Spleen (tissue), 11 donors: ENCODE data around the gene TBC1D30. TPM values are rescaled to one million over a fixed set of nuclear protein-coding genes. Genes with fewer than 3 reads are reported as not detected.

Experiments used
- DNase-seq: peaks from one replicate; pipeline ENCODE4 v3.0.0-alpha.2; 2020
- H3K27ac ChIP-seq, 8 donors: fragments of 200-600 bp; sonication (generic) in 7 of 8; 1 replicate in 4 of 8; 2 replicates in 4 of 8; pipeline versions ENCODE4 v1.5.0 to v1.8.0; 2016 to 2021; ENCODE audit warnings: inconsistent platforms in 4 of 8, mild to moderate bottlenecking in 4 of 8, moderate library complexity in 1 of 8
- H3K27me3 ChIP-seq, 7 donors: fragments of 200-600 bp; sonication (generic) in 6 of 7; replicated peaks in 1 of 7; 1 replicate in 4 of 7; 2 replicates in 3 of 7; pipeline versions ENCODE4 v1.5.0 to v1.8.0; 2016 to 2021; ENCODE audit warnings: inconsistent platforms in 3 of 7, mild to moderate bottlenecking in 1 of 7
- H3K36me3 ChIP-seq, 6 donors: fragments of 200-600 bp; sonication (generic) in 5 of 6; 1 replicate in 4 of 6; 2 replicates in 2 of 6; pipeline versions ENCODE4 v1.5.0 to v1.8.0; 2016 to 2021; ENCODE audit warnings: inconsistent platforms in 2 of 6
- H3K4me1 ChIP-seq, 6 donors: fragments of 200-600 bp; sonication (generic) in 5 of 6; 1 replicate in 3 of 6; 2 replicates in 3 of 6; pipeline versions ENCODE4 v1.5.0 to v1.8.0; 2016 to 2021; ENCODE audit warnings: inconsistent platforms in 3 of 6
- H3K4me3 ChIP-seq, 8 donors: fragments of 200-600 bp; sonication (generic) in 7 of 8; 1 replicate in 4 of 8; 2 replicates in 4 of 8; pipeline versions ENCODE4 v1.5.0 to v1.8.0; 2016 to 2021; ENCODE audit warnings: inconsistent platforms in 4 of 8, mild to moderate bottlenecking in 4 of 8, moderate library complexity in 2 of 8
- H3K9me3 ChIP-seq, 8 donors: fragments of 200-600 bp; sonication (generic) in 7 of 8; 1 replicate in 4 of 8; 2 replicates in 4 of 8; pipeline versions ENCODE4 v1.5.0 to v1.8.0; 2016 to 2021; ENCODE audit warnings: inconsistent platforms in 4 of 8
- CTCF ChIP-seq, 11 experiments: fragments of 200-600 bp in 7 of 11; fragments of 450-650 bp in 4 of 11; sonication (generic) in 4 of 11; IDR thresholded peaks in 8 of 11; conservative IDR thresholded peaks in 3 of 11; 1 replicate in 7 of 11; 2 replicates in 4 of 11; pipeline versions ENCODE4 v1.4.0 to v1.8.0; 2016 to 2021; ENCODE audit warnings: antibody characterized with exemption in 11 of 11, inconsistent platforms in 4 of 11, mild to moderate bottlenecking in 1 of 11
- POLR2A ChIP-seq, 3 donors: fragments of 450-650 bp; IDR thresholded peaks; one replicate each; pipeline ENCODE4 v1.5.1; 2017; ENCODE audit warnings: antibody characterized with exemption in 3 of 3, mild to moderate bottlenecking in 1 of 3
- POLR2AphosphoS5 ChIP-seq, 3 donors: sonication (generic); formaldehyde crosslinking; IDR thresholded peaks; one replicate each; pipeline ENCODE4 v1.5.1; 2017; ENCODE audit warnings: antibody characterized with exemption in 3 of 3
- WGBS, 5 donors: extraction: QIAGEN DNeasy Blood & Tissue Kit in 3 of 5; methylation state at CpG; one replicate each; pipeline versions ENCODE4 v1.1.5 to v1.1.7; 2013 to 2018; 5-methylcytosine and 5-hydroxymethylcytosine counted together
- intact Hi-C: fragments of 100-400 bp; cut with DNase I; formaldehyde crosslinking; loops from one replicate; pipeline ENCODE4 v1.15.0; 2023; ENCODE audit warnings: low total_unique reads
- polyA plus RNA-seq, 3 donors: library from polyadenylated mRNA; stranded (reverse); fragments of 200-250 nt; gene quantifications; one replicate each; pipeline ENCODE4 v1.2.1, GENCODE V29; 2013
- total RNA-seq, 7 donors: library from RNA; depleted of rRNA in 3 of 7; stranded (reverse); fragments of >200 nt in 3 of 7; fragmentation: NEBNext Ultra II Directional in 4 of 7; extraction: Animal tissue kit (Norgen Biotek cat#: 25700) in 4 of 7; gene quantifications; one replicate each; pipeline versions ENCODE4 v1.1.0 to v1.2.1, GENCODE V29; 2016 to 2021
- donor health status: healthy with polysubstance abuse.
- donor health status: DM: no; HTN: no; CAD: no; lungs with moderate emphysema.
- donor health status: DM: no; HTN: no; CAD: no.
- donor health status: Bipolar disorder and iron deficiency.
- donor health status: healthy.
- donor health status: DM: no; HTN: no; CAD: no.
- donor health status: DM: yes; HTN: yes; CAD: no.

TBC1D30 gene
- total and polyA plus RNA-seq, 10 donors: 1.3 to 15.7 (median 8.4) TPM

GRCh38 chr12:64819816-64820402, 4.5 kb upstream of the TBC1D30 start:
- no peak for DNase-seq
- 69 to 79% (median 75%) methylated on average over 5 of the region's 5 CpGs for WGBS, 5 donors
- Histone ChIP-seq H3K4me1 (peaks cover 8 to 12% (median 10%) of the 10 kb centered on the region in 6 donors), H3K4me3 (no peak overlapping the region), H3K36me3 (no peaks in the 10 kb centered on the region), H3K9me3 (peaks cover 0 to 15% (median 3%) of the 10 kb centered on the region in 8 donors), H3K27me3 (peaks cover 0 to 30% (median 8%) of the 10 kb centered on the region in 7 donors), H3K27ac (no peak overlapping the region)
- TF ChIP-seq CTCF (IDR thresholded peaks at IDR 0.05 in 8 of 11, conservative IDR thresholded peaks at IDR 0.05 in 3 of 11): no peak
- no peak for TF ChIP-seq POLR2A (IDR thresholded peaks at IDR 0.05)
- intact Hi-C loops: no loop called here

- peaks cover 15 to 18% (median 17%) of the 10 kb centered on the region in 6 donors for H3K4me1 ChIP-seq
- peaks cover 0 to 15% (median 3%) of the 10 kb centered on the region in 8 donors for H3K9me3 ChIP-seq
- 85 to 90% (median 87%) methylated on average over 3 of the region's 3 CpGs for WGBS, 5 donors
- TF ChIP-seq POLR2AphosphoS5 (IDR thresholded peaks at IDR 0.05) (no peak), POLR2A (IDR thresholded peaks at IDR 0.05) (no peak), CTCF (IDR thresholded peaks at IDR 0.05 in 8 of 11, conservative IDR thresholded peaks at IDR 0.05 in 3 of 11) (no peak)
- H3K36me3 ChIP-seq: no peaks in the 10 kb centered on the region
- peaks cover 2 to 37% (median 14%) of the 10 kb centered on the region in 7 donors for H3K27me3 ChIP-seq
- intact Hi-C loops: no loop called here
- no peak for DNase-seq
- no peak overlapping the region for H3K27ac ChIP-seq
- no peak overlapping the region for H3K4me3 ChIP-seq
Observed at GRCh38 chr12:64820593-64820992, 3.9 kb upstream of the TBC1D30 start.

GRCh38 chr12:64821116-64821630, 3.3 kb upstream of the TBC1D30 start:
- Histone ChIP-seq H3K4me1 (peaks cover 20 to 24% (median 23%) of the 10 kb centered on the region in 6 donors), H3K27me3 (peaks cover 5 to 42% (median 20%) of the 10 kb centered on the region in 7 donors), H3K36me3 (no peaks in the 10 kb centered on the region), H3K9me3 (peaks cover 0 to 15% (median 3%) of the 10 kb centered on the region in 8 donors), H3K4me3 (no peak overlapping the region), H3K27ac (no peak overlapping the region)
- 73 to 85% (median 74%) methylated on average over 5 of the region's 5 CpGs for WGBS, 5 donors
- intact Hi-C loops: no loop called here
- no peak for TF ChIP-seq POLR2AphosphoS5 (IDR thresholded peaks at IDR 0.05)
- TF ChIP-seq CTCF (IDR thresholded peaks at IDR 0.05 in 8 of 11, conservative IDR thresholded peaks at IDR 0.05 in 3 of 11): no peak
- TF ChIP-seq POLR2A (IDR thresholded peaks at IDR 0.05): no peak
- DNase-seq: no peak

- H3K4me3 ChIP-seq: peak overlapping the region; percentile 24 to 69 (median 48)
- DNase-seq: no peak
- no peak overlapping the region for H3K27ac ChIP-seq
- peaks cover 20 to 29% (median 28%) of the 10 kb centered on the region in 6 donors for H3K4me1 ChIP-seq
- intact Hi-C loops: no loop called here
- H3K36me3 ChIP-seq: no peaks in the 10 kb centered on the region
- TF ChIP-seq POLR2A (IDR thresholded peaks at IDR 0.05) (no peak), POLR2AphosphoS5 (IDR thresholded peaks at IDR 0.05) (no peak), CTCF (IDR thresholded peaks at IDR 0.05 in 8 of 11, conservative IDR thresholded peaks at IDR 0.05 in 3 of 11) (no peak)
- WGBS, 5 donors: 0 to 3% (median 1%) methylated on average over 14 to 16 of the region's 16 CpGs
- peaks cover 0 to 15% (median 3%) of the 10 kb centered on the region in 8 donors for H3K9me3 ChIP-seq
- peaks cover 5 to 71% (median 42%) of the 10 kb centered on the region in 7 donors for H3K27me3 ChIP-seq
Observed at GRCh38 chr12:64824130-64824499, 332 bp upstream of the TBC1D30 start.
